HK-2 (cell line): Measurements from ENCODE around the gene FANCL.
"Not testable (repeated sequence)": the region's sequence is repeated elsewhere in the genome, so short reads cannot be mapped to it uniquely, and the experiment has no call there.

Experiments used
- DNase-seq: peaks from one replicate; pipeline ENCODE4 v3.0.0-alpha.2; 2018; ENCODE audit not compliant: unreplicated experiment

The FANCL gene

DNA sequence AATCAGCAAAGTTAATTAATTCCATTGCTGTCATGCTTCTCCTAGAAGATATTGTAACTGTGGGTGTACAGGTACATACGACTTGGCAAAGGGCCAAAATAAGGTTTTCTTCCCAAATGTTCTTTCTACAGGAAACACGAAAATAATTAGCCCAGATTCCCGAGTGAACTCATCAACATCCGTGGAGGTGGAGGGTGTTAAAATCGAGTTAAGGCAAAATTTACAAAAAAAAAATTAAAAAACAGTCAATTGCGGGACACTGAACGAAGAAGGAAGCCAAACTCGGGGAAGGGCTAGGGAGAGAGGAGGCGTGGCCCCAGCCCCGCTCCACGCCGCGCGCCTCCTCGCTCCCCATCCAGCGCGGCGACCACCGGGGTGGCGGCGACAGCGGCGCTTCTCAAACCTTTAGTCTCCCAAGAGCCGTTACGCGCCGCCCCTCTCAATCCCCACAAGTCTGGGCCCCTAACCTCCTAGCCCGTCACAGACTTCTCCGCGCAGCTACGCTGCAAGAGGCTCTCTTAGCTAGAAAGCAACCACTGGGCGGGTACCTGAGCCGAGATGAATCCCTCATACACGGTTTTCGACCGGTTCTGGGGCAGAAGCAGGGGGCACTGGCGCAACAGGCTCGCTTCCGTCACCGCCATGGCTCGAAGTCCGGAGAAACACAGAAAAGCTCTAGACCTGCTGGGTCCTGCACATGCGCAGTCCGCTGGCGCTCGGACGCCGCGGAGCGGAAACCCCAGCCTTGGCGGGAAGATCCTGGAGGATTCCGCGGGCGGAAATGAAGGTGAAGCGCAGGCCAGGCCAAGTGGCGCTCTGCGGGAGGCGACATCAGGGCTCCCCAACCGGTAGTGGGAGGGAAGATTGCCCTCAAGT, at the start of gene FANCL:
Gene FANCL (minus strand): TSS at position 656 of the 876 bp plus-strand sequence. CDS start 12 bp downstream, at position 644.
- DNase-seq: peak; percentile 95

DNA sequence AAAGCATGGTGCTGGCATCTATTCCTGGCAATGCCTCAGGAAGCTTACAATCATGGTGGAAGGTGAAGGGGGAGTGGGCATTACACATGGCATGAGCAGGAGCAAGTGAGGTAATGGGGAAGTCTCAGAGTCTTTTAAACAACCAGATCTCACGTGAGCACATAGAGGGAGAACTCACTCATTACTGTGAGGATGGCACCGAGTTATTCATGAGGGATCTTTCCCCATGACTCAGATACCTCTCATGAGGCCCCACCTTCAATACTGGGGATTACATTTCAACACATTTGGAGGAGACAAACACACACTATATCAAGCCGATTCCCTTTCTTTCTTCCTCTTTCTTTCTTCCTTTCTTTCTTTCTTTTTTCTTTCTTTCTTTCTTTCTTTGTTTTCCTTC, 47.9 kb upstream of the FANCL start:
- peak; percentile 9 for DNase-seq

DNA sequence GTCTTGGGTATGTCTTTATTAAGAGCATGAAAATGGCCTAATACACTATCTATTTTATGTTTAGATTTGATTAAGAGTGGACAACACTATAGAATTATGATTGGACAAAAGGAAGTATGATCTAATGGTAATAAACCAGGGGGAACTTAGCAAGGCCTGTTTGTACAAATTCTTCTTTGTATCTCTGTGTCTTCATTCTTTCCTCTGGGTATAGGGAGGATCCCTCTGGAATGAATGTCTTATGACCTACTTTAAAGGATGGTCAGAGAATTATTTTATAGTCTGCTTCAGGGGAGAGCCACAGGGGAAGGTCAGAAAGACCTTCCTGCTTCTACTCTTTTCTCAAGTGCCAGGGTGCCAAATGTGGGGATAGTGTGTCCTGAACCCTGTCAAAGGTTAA, 42.8 kb upstream of the FANCL start:
- DNase-seq: no peak

DNA sequence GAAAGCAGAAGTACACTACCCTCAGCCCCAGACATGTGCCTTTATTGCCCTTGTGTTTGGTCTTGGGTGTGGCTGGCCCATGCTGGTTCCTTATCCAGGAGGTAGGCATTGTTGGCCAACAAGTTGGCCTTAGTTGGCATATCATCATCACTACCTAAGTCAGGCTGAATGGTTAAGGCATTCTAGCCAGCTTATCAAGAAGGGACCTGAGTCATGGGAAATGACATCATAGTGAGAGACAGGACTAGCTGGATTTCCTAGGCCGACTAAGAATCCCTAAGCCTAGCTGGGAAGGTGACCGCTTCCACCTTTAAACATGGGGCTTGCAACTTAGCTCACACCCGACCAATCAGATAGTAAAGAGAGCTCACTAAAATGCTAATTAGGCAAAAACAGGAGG, 34.0 kb upstream of the FANCL start:
- DNase-seq: not testable (repeated sequence)

DNA sequence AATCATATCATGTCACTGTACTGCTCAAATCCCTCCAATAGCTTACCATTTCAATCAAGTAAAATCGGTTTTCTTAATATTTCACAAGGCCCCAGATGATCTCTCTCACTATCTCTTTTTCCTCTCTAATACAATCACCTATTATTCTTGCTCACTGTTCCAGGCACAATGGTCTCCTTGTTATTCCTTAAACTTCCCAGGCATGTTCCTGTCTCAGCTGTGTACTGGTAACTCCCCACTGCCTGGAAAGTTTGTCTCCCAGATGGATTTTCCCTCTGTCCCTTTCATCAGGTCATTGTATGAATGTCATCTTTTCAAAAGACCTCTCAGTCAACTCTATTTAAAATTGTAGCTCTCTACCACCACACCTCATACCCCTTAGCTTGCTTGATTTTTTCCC, 30.7 kb upstream of the FANCL start:
- DNase-seq: no peak

DNA sequence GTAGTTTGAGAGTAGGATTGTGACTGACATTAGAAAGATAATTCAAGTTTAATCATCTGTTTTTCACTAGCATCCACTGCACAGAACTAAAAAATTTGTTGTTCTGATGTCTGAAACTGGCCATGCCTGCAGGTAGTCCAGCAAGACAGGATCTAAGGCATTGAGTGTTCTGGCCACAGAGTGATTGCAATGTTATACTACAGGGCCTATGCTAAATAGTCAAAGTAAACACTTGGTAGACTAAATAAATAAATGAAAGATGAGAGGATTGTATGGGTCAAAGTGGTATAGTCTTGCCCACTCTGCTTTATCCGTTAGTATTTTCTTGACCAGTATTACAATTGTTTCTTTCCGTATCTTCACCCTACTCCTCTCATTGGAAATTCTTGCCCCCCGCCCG, 27.6 kb upstream of the FANCL start:
- DNase-seq: no peak

DNA sequence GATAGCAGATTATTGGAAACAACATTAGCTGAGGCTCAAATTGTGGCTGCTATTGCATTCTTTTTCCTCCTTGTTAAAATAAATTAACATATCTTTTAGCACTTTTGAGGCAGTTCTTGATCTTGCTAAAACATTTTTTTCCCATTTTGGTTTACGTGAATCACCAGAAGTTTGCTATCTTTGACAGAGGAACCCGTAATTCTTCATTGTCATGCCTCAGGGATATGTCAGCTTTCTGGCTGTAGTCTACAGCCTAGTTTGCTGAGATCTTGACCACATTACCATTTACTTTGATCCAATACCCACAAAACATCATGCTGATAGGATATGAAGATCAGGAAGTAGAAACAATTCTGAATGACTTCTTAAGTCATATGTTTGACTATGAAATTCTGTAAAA, 25.1 kb upstream of the FANCL start:
- DNase-seq: no peak

DNA sequence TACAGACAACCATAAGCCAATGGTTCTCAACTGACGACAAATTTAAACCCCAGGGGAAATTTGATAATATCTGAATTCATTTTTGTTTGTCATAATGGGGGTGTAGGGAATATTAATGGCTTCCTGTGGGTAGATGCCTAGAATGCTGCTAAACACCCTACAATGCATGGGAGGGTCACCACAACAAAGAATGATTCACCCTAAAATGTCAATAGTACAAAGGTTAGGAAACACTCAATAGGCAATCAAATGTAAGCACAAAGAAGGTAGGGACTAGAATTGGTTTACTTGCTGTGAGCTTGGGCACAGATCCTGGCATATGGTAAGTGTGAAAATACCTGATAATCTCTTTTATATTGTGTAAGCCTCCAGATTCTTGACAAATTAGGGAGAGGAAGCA, 20.1 kb upstream of the FANCL start:
- no peak for DNase-seq

DNA sequence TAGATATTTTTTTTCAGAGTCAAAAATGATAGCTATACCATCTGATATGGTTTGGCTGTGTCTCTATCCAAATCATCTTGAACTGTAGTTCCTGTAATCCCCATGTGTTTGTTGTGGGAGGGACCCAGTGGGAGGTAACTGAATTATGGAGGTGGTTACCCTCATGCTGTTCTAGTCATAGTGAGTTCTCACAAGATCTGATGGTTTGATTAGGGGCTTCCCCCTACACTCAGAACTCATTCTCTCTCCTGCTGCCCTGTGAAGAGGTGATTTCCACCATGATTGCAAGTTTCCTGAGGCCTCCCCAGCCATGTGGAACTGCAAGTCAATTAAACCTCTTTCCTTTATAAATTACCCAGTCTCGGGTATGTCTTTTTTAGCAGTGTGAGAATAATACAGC, 17.3 kb upstream of the FANCL start:
- not testable (repeated sequence) for DNase-seq

DNA sequence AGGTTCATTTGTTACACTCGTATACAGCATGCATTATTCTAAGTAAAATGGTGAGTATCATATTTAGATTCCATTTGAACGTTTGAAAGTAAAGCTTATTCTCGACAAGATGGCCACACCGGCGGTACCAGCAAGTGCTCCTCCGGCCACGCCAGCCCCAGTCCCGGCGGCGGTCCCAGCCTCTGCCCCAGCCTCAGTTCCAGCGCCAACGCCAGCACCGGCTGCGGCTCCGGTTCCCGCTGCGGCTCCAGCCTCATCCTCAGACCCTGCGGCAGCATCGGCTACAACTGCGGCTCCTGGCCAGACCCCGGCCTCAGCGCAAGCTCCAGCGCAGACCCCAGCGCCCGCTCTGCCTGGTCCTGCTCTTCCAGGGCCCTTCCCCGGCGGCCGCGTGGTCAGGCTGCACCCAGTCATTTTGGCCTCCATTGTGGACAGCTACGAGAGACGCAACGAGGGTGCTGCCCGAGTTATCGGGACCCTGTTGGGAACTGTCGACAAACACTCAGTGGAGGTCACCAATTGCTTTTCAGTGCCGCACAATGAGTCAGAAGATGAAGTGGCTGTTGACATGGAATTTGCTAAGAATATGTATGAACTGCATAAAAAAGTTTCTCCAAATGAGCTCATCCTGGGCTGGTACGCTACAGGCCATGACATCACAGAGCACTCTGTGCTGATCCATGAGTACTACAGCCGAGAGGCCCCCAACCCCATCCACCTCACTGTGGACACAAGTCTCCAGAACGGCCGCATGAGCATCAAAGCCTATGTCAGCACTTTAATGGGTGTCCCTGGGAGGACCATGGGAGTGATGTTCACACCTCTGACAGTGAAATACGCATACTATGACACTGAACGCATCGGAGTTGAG, 10.4 kb upstream of the FANCL start:
- not testable (repeated sequence) for DNase-seq

DNA sequence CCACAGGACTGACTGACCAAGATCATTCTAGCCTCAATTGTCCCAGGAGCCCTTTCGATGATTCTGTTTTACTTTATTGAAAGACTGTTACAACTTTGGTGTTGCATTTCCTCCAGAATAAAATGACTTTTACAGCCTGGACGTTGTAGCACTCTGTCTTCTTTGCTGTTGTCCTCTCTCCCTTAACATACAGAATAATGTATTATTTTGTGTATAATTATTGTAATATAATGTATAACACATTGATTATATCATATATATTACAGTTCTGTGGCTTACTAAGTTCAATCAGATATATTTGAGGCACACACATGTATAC, 380 bp upstream of the FANCL start:
- no peak for DNase-seq

DNA sequence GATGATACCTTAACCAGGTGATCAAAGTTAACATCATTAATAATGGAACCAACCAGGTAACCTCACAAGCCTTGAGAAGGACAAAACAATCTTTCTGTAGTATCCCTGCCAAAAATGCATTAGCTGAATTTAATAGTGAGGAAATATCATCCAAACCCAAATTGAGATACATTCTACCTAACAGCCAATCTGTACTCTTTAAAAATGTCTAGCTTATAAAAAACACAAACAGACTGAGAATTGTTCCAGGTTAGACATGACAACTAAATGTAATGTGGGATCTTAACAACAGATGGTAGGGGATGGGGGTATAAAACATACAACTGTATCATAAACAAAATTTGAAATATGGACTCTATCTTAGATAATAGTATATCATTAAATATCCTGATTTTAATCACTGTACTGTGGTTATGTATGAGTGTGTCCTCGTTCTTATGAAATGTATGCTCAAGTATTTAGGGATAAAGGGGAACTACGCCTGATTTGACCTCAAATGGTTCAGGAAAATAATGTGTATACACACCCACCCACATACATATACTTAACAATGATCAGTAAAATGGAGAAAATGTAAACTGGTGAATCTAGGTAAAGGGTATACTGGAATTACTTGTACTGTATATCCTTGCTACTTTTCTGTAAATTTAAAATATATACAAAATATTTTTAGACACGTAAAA, 1.7 kb downstream of the FANCL start:
- no peak for DNase-seq

DNA sequence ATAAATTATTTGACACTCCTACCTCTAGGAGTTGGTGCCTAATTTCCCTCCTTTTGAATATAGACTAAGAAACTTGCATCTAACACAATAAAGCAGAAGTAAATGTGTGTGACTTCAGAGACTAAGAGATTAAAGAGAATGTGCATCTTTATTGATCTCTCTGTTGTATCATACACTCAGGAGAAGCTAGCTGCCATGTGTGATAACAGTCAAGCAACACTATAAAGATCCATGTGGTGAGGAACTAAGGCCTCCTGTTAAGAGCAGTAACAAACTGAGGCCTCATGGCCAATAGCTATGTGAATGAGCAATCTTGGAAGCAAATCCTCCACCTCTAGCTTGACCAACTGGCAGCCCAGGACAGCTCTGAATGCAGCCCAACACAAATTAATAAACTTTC, 3.4 kb downstream of the FANCL start:
- DNase-seq: no peak

DNA sequence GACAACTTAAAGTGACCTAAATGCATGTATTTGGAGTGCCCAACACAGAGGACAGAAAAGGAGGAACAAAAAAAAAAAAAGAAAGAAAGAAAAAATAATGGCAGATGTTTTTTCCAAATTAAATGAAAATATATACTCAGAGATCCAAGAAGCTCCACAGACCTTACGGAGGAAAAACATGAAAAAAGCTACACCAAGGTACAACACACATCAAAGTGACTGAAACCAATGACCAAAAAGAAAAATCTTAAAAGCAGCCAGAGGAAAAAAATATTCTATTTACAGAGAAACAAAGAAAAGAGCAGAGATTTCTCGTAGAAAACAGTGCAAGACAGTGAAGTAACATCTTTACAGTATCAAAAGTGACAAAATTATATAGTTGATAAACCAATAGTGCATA, 5.1 kb downstream of the FANCL start:
- DNase-seq: no peak

DNA sequence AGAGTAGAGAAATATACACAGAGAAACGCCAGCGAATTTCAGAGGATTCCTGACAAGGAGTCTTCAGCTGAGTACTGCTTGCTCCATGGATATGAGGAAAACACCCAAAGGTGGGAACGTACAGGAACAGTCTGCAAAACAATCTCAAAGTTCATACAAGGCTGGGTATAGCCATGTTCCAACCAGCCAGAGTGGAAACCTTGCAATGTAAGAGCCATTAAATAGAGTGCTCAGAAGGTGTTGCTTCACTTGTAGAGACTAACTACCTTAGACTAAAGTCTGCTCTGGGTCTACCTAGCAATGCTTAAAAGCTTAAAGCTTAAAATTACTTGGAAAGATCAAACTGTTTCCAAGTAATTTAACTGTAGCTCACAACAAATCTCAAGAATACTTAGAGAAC, 6.0 kb downstream of the FANCL start:
- no peak for DNase-seq

DNA sequence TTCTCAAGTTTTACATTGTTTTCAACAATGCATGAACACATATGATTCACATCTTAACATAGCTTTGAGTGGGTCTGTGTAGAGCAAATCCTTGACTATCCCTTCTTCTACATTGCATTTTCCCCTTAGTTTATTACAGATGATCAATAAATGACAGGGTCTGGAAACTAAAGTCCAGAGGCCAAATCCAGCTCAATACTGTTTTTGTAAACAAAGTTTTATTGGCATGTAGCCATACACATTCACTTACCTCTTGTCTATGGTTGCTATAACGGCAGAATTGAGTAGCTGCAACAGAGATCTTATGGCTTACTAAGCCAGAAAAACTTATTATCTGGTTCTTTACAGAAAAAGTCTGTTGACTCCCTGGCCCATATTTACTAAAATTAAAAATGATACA, 12.8 kb downstream of the FANCL start:
- no peak for DNase-seq

DNA sequence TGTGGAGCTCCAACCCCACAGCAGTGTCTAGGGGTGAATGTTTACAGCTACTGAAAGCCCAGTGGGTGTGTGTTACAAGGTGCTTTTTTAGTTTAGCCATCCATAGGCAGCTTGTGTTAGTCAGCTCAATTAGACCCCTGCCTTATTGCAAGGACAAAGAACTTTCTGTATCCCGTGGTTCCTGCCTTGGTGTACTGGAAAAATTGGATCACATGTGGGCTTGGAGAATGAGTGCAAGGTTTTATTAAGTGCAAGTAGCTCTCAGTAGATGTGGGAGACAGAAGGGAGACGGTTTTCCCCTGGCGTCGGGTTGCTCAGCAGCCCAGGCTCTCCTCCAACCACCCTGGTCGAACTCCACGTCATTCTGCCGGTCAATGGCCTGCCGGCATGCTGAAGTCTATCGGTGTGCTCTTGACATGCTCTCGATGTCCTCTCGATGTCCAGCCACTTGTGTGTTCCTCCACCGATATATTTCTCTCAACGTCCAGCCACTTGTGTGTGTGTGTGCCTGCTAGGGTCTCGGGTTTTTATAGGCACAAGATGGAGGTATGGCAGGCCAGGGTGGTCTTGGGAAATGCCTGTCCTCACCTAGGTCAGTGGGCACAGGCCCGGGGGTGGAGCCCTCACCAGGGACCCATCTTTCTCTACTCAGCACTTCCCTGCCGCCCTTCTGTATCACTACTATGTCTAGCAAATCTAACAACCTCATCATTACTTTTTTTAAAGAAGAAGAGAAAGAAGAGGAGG, 13.8 kb downstream of the FANCL start:
- no peak for DNase-seq

DNA sequence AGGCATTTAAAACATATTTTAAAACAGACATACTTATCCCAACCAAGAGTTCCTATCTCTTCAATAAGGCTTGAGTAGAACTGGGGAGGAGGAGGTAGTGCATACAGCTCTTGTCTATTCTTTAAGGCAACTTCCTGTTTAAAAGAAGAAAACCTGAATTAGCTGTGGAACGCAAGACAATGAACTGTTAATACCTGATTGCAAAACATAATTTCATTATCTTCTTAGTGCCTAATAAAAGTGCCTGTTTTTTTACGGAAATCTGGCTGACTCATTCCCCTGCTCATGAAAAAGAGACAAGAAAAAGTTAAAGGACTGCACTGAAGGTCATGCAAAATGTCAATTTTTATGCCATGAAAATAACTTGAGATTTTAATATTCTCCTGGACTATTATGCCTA, 19.2 kb downstream of the FANCL start:
- no peak for DNase-seq

DNA sequence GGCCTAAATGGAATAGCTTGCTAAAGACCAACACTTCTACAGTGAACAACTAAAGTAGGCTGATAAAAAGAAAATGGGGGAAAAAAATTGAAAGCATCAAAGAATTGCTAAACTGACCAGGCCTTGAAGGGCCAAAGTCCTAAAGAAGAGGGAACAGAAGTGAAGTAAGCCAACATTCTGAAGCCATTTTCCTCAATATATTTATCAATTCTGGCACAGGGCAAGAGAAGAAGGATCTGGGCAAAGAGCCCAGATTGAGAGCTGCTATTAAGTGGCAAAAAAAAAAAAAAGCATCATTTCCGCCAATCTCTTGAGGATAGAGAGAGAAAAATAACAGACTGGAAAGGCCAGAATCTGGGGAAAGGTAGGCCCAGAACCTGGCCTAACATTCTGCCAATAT, 25.7 kb downstream of the FANCL start:
- no peak for DNase-seq

DNA sequence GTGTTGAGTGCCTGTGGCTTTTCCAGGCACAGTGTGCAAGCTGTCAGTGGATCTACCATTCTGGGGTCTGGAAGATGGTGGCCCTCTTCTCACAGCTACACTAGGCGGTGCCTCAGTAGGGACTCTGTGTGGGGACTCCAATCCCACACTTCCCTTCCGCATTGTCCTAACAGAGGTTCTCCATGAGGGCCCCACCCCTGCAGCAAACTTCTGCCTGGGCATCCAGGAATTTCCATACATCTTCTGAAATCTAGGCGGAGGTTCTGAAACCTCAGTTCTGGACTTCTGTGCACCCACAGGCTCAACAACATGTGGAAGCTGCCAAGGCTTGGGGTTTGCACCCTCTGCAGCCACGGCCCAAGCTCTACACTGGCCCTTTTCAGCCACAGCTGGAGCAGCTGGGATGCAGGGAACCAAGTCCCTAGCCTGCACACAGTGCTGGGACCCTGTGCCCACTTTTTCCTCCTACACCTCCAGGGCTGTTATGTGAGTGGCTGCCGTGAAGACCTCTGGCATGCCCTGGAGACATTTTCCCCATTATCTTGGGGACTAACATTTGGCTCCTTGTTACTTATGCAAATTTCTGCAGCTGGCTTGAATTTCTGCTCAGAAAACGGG, 30.1 kb downstream of the FANCL start:
- not testable (repeated sequence) for DNase-seq

DNA sequence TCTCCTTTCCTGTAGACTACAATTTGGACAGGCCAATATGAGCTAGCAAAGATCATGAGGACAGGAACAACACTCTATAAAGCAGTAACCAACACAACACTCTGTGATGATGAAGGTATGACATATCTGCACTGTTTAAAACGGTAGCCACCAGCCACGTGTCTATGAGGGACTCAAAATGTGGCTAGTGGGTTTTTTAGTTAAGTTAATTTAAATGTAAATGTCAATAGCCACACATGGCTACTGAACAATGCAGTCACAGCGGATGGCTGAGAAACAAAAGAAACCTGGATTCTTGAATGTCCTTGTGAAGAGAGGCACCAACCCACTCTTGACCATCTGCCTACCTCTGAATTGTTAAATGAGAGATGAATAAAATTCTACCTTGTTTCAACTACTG, 33.9 kb downstream of the FANCL start:
- DNase-seq: no peak
